Stimulated activated CD4-positive, alpha-beta T cell treated with anti-CD3 and anti-CD28 coated beads, Interleukin-12 subunit alpha, Interleukin-12 subunit beta, amount 100 ng/mL, for 48 hours (primary cell): ENCODE data around the gene IGSF9.

Experiments used
- DNase-seq, 3 donors: peaks; one replicate each; pipeline ENCODE4 v3.0.0-alpha.2; 2020; ENCODE audit warnings: low read depth in 2 of 3, low spot score in 1 of 3

Gene IGSF9, protein sequence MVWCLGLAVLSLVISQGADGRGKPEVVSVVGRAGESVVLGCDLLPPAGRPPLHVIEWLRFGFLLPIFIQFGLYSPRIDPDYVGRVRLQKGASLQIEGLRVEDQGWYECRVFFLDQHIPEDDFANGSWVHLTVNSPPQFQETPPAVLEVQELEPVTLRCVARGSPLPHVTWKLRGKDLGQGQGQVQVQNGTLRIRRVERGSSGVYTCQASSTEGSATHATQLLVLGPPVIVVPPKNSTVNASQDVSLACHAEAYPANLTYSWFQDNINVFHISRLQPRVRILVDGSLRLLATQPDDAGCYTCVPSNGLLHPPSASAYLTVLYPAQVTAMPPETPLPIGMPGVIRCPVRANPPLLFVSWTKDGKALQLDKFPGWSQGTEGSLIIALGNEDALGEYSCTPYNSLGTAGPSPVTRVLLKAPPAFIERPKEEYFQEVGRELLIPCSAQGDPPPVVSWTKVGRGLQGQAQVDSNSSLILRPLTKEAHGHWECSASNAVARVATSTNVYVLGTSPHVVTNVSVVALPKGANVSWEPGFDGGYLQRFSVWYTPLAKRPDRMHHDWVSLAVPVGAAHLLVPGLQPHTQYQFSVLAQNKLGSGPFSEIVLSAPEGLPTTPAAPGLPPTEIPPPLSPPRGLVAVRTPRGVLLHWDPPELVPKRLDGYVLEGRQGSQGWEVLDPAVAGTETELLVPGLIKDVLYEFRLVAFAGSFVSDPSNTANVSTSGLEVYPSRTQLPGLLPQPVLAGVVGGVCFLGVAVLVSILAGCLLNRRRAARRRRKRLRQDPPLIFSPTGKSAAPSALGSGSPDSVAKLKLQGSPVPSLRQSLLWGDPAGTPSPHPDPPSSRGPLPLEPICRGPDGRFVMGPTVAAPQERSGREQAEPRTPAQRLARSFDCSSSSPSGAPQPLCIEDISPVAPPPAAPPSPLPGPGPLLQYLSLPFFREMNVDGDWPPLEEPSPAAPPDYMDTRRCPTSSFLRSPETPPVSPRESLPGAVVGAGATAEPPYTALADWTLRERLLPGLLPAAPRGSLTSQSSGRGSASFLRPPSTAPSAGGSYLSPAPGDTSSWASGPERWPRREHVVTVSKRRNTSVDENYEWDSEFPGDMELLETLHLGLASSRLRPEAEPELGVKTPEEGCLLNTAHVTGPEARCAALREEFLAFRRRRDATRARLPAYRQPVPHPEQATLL

GRCh38 chr1:159945483-159946241, at the start of gene IGSF9:
Gene IGSF9 (minus strand): TSS chr1:159945613. CDS start chr1:159943454, 2,159 bp downstream.
- peak in 2 of 3 donors; percentile 35 to 37 for DNase-seq

GRCh38 chr1:159994896-159995295, 49.5 kb upstream of the IGSF9 start:
- DNase-seq = no peak

DNA sequence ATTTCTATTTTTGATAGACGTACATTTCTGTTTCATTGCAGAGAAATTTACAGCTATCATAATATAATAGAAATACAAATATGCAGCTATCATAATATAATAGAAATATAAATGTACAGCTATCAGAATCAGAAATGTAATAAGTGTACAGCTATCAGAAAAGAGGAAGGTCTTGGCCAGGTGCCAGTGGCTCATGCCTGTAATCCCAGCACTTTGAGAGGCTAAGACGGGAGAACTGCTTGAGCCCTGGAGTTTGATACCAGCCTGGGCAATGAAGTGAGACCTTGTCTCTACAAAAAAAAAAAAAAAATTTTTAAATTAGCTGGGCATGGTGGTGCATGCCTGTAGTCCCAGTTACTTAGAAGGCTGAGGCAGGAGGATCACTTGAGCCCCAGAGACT, 48.5 kb upstream of the IGSF9 start:
- DNase-seq = no peak

GRCh38 chr1:159992161-159992560, 46.7 kb upstream of the IGSF9 start:
- DNase-seq = no peak

DNA sequence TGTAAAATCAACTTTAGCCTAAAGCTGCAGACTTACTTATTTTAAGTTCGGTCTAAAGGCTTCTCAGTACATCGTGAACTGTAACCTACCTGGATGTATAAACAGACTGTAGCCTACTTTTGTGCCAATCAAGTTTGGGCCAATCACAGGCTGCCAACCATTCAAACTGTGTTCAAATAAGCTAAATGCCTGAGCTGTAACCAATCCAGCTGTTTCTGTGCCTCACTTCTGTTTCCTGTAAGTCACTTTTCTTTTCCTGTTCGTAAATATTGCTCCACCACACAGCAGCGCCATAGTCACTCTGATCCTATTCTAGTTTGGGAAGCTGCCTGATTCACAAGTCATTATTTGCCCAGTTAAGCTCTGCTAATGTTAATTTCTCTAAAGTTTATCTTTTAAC, 46.1 kb upstream of the IGSF9 start:
- no peak for DNase-seq

- no peak for DNase-seq
These were observed 44.6 kb upstream of the IGSF9 start for GRCh38 chr1:159990005-159990404.

- no peak for DNase-seq
These were observed 44.2 kb upstream of the IGSF9 start for GRCh38 chr1:159989581-159989980.

DNA sequence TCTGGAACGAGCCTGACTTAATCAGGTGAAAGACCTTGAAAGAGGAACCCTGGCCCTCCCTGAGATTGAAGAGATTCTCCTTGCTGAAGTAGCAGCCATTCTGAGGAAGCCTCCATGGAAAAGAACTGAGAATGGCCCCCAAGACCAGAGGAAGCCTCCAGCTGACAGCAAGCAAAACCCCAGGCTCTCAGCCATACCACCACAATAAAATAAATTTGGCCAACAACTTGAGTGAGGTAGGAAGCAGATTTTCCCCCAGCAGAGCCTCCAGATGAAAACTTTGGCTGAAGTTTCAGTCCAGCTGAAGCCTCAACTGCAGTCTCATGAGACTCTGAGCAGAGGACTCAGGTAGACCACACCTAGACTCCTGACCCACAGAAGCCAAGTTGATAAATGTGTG, 42.6 kb upstream of the IGSF9 start:
- DNase-seq = no peak

GRCh38 chr1:159987186-159987585, 41.8 kb upstream of the IGSF9 start:
- no peak for DNase-seq

DNA sequence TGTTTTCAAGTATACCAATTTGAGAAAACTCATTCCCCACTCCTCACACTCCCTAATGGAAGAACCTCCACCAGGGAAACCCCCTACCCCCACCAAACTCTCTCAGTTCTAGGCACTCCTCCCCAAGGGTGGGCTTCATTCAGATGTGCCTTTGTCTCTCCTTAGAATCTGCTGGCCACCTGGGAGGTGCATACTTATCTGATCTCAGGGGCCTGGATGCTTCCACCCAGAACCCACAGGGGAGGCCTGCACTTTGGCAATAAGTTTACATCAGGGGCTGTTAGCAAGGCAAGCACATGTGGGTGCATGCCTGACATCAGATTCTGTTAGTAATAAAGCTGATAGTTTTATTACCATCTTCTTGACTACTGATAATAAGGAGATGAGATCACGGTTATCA, 41.1 kb upstream of the IGSF9 start:
- DNase-seq = no peak

- no peak for DNase-seq
These were observed 40.7 kb upstream of the IGSF9 start for GRCh38 chr1:159986093-159986492.

DNA sequence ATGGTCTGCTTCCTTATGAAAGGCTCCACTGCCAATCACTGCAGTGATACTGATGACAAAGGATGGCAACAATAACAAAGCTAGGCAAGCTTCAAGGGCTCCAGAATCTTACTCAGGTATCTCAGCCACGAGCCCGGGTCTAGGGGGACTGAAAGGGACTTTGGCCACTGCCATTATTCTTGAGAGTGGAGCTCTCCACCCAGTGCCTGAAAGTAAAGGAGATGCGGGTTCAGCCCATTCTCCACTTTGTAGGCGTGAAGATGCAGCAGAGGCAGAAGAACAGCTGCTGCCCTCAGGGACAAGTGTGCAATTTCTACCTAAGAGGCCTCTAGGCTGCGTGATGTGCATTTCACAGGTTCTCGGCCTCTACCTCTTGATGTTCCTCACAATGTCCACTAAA, 40.1 kb upstream of the IGSF9 start:
- DNase-seq = no peak

GRCh38 chr1:159983681-159984080, 38.3 kb upstream of the IGSF9 start:
- DNase-seq = no peak

DNA sequence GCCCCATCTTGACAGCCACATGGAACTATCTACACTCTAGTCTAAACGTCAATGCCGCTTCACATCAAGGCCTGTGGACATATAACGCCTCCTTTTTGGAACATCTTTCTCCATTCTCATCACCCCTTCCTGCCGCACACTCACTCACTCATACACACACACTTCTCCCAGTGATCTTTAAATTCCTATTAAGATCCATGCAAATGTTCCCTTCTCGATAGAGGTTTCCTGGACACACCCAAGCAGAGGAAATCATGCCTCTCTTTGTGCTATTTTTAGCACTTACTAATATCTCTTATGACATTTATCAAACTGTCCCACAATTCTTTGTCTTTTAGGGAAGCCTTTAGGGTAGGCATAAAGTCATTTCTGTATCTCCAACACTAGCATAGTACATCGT, 36.9 kb upstream of the IGSF9 start:
- no peak for DNase-seq

DNA sequence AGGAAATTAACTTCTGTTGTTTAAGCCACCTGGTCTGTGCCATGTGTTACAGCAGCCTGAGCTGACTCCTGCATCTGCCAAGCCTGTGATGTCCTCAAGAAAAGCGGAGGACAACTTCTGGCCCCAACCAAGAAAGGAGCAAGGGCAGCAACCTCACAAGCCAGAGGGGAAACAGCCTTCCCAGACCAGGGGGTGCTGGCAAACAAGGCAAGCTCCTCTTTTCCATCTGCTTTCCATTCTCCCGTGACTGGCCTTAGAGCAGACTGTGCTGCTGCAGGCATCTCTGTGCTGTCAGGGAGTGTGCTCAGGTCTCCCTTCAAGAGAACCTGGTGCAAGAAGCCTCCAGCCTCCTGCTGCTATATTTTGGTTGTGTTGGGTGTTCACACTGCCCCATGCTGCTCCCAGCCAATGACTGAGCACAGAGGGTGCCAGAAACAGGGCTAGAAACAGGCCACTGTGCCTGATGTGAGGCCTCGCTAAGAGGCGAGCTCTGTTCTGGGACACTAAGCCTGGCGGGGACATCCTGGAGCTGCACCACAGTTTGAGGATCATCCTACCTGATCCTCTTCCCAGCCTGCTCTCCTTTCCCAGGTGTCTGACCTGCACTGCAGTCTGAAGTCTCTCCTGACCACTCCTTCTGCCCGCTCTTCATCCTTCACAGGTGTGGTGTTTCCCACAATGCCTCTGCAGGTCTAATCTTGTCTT, 36.1 kb upstream of the IGSF9 start:
- no peak for DNase-seq

DNA sequence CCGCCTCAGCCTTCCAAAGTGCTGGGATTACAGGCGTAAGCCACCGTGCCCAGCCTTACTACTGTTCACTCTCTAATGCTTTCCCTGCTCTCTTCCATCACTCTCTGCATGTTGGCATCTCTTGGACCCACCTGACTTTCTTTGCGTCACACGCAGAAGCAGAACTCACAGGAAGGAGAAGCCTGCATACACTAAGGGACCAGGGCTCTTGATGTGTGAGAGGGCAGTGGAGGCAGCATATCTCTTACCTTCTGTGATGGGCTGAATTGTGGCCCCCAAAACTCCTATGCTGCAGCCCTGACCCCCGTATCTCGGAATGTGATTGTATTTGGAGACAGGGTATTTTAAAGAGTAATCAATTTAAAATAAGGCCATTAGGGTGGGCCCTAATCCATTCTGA, 35.4 kb upstream of the IGSF9 start:
- no peak for DNase-seq

GRCh38 chr1:159980076-159980475, 34.7 kb upstream of the IGSF9 start:
- no peak for DNase-seq

DNA sequence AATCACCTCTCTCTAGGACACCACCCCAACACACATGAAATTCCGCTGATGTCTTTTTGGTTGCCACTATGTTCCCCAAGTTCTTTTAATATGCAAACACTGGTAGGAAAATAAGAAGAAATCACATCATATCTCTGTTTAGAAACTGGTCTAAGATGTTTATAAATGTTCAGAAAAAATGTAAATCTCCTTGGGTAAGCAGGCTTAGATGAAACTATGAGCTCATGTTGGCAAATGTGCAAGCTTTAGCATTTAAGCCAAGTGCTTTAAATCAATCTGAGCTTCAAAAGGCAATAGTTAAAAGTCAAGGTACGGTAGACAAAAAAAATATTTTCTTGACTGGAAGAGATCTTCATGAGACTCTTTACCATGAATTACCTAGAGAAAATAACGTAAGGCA, 33.8 kb upstream of the IGSF9 start:
- DNase-seq = no peak

GRCh38 chr1:159978107-159978398, 32.6 kb upstream of the IGSF9 start:
- DNase-seq = no peak

GRCh38 chr1:159977364-159978106, 32.1 kb upstream of the IGSF9 start:
- no peak for DNase-seq
